Small intestine (tissue), 7 donors: Measurements from ENCODE around the gene ZNF512B. TPM values are rescaled to one million over a fixed set of nuclear protein-coding genes. Genes with fewer than 3 reads are reported as not detected.

Experiments
- DNase-seq, 2 donors: peaks; one replicate each; pipeline versions ENCODE4 v3.0.0 to v3.0.0-alpha.2; 2013
- FAIRE-seq: peaks from 2 replicates; lab custom pipeline; 2012; peaks lifted over from hg19 to GRCh38; lab: Jason Lieb, UNC
- H3K27ac ChIP-seq, 3 donors: one replicate each; pipeline ENCODE4 v1.5.1; 2013; ENCODE audit warnings: low read length in 2 of 3, mild to moderate bottlenecking in 2 of 3, control low read depth in 1 of 3, inconsistent platforms in 1 of 3, low read depth in 1 of 3, moderate library complexity in 1 of 3
- H3K27me3 ChIP-seq, 3 donors: one replicate each; pipeline ENCODE4 v1.6.1; 2013; ENCODE audit warnings: low read length in 3 of 3, inconsistent platforms in 1 of 3; ENCODE audit not compliant: control insufficient read depth in 3 of 3, insufficient read depth in 3 of 3
- H3K36me3 ChIP-seq, 3 donors: one replicate each; pipeline ENCODE4 v1.6.1; 2013; ENCODE audit warnings: low read length in 3 of 3, inconsistent platforms in 1 of 3, low read depth in 1 of 3, mild to moderate bottlenecking in 1 of 3, moderate library complexity in 1 of 3; ENCODE audit not compliant: control insufficient read depth in 3 of 3, insufficient read depth in 2 of 3
- H3K4me1 ChIP-seq, 3 donors: one replicate each; pipeline ENCODE4 v1.6.1; 2013; ENCODE audit warnings: low read length in 2 of 3, inconsistent platforms in 1 of 3, low read depth in 1 of 3, mild to moderate bottlenecking in 1 of 3, moderate library complexity in 1 of 3; ENCODE audit not compliant: control insufficient read depth in 3 of 3, insufficient read depth in 2 of 3
- H3K4me3 ChIP-seq, 3 donors: one replicate each; pipeline ENCODE4 v1.5.1; 2013; ENCODE audit warnings: low read length in 3 of 3, control low read depth in 1 of 3, inconsistent platforms in 1 of 3, low read depth in 1 of 3, mild to moderate bottlenecking in 1 of 3, moderate library complexity in 1 of 3
- H3K9me3 ChIP-seq, 2 donors: one replicate each; pipeline ENCODE4 v1.6.1; 2013; ENCODE audit warnings: low read depth in 1 of 2, low read length in 1 of 2; ENCODE audit not compliant: control insufficient read depth in 2 of 2, insufficient read depth in 1 of 2
- WGBS, 3 donors: extraction: QIAGEN DNeasy Blood & Tissue Kit; methylation state at CpG; one replicate each; pipeline ENCODE4 v1.1.7; 2013; 5-methylcytosine and 5-hydroxymethylcytosine counted together
- polyA plus RNA-seq, 4 donors: library from polyadenylated mRNA; stranded (reverse) in 3 of 4; unstranded in 1 of 4; fragments of 200-250 nt in 3 of 4; fragments of 120-200 nt in 1 of 4; gene quantifications; one replicate each; pipeline versions ENCODE4 v1.2.1 to v1.2.3, GENCODE V29; 2013
- donor health status: healthy with polysubstance abuse.
- donor health status: control.
- donor health status: control.
- donor health status: Bipolar disorder and iron deficiency.
- donor health status: healthy.

ZNF512B gene
- polyA plus RNA-seq, 4 donors: 2.5 to 5.0 (median 3.6) TPM

GRCh38 chr20:63913768-63914167, 56.0 kb downstream of the ZNF512B start:
- Histone ChIP-seq H3K4me3 (no peak overlapping the region), H3K27me3 (no peaks in the 10 kb centered on the region), H3K36me3 (peaks cover 0 to 28% (median 0%) of the 10 kb centered on the region in 3 donors), H3K9me3 (peaks cover 0 to 15% of the 10 kb centered on the region in 2 donors), H3K27ac (no peak overlapping the region), H3K4me1 (peaks cover 0 to 5% (median 3%) of the 10 kb centered on the region in 3 donors)
- no peak for FAIRE-seq
- no peak for DNase-seq
- 96 to 99% (median 96%) methylated on average over 12 of the region's 12 CpGs for WGBS, 3 donors

GRCh38 chr20:63911176-63911575, 58.6 kb downstream of the ZNF512B start:
- Histone ChIP-seq H3K36me3 (peaks cover 0 to 18% (median 0%) of the 10 kb centered on the region in 3 donors), H3K4me3 (no peak overlapping the region), H3K9me3 (peaks cover 0 to 10% of the 10 kb centered on the region in 2 donors), H3K4me1 (peaks cover 0 to 11% (median 10%) of the 10 kb centered on the region in 3 donors), H3K27me3 (no peaks in the 10 kb centered on the region), H3K27ac (peak overlapping the region in 2 of 3 donors; percentile 2 to 76)
- WGBS, 3 donors: 18 to 38% (median 22%) methylated on average over 12 of the region's 12 CpGs
- FAIRE-seq (no peak), DNase-seq (peak in 1 of 2 donors; percentile 95)

- Histone ChIP-seq H3K27me3 (no peaks in the 10 kb centered on the region), H3K27ac (peak overlapping the region in 2 of 3 donors; percentile 78 to 81), H3K36me3 (peaks cover 0 to 14% (median 2%) of the 10 kb centered on the region in 3 donors), H3K4me3 (no peak overlapping the region), H3K4me1 (peaks cover 0 to 12% (median 10%) of the 10 kb centered on the region in 3 donors), H3K9me3 (no peaks in the 10 kb centered on the region)
- FAIRE-seq (no peak), DNase-seq (peak; percentile 73 to 93)
- WGBS, 3 donors: 33 to 65% (median 54%) methylated on average over 16 of the region's 16 CpGs
Observed at GRCh38 chr20:63908008-63908682, 61.6 kb downstream of the ZNF512B start.

Other genes with a start within 250 kb of the ZNF512B start
- 10 to 100 TPM in 3 of 4 donors, 1 to 10 TPM in 1; 6.1 to 48.4 (median 22.6) TPM for gene LIME1, start 233.3 kb downstream of the ZNF512B start, polyA plus RNA-seq
- 10 to 100 TPM; 11.6 to 69.9 (median 17.6) TPM for gene SLC2A4RG, start 230.2 kb downstream of the ZNF512B start, polyA plus RNA-seq
- gene ZBTB46, start 138.7 kb downstream of the ZNF512B start, polyA plus RNA-seq: 1 to 10 TPM in 3 of 4 donors, not detected in 1; 1.1 to 3.1 (median 2.6) TPM
- under 1 TPM in 2 of 4 donors, not detected in 2; 0.34 to 0.67 TPM for gene ABHD16B, start 108.4 kb downstream of the ZNF512B start, polyA plus RNA-seq
- 10 to 100 TPM; 65.6 to 87.7 (median 70.0) TPM for gene TPD52L2, start 104.7 kb downstream of the ZNF512B start, polyA plus RNA-seq
- gene DNAJC5, start 74.8 kb downstream of the ZNF512B start, polyA plus RNA-seq: 10 to 100 TPM; 20.6 to 52.3 (median 40.3) TPM
- gene UCKL1, start 13.5 kb downstream of the ZNF512B start, polyA plus RNA-seq: 100 to 1,000 TPM in 1 of 4 donors, 10 to 100 TPM in 3; 47.1 to 131 (median 64.9) TPM
- 1 to 10 TPM; 3.6 to 7.3 (median 5.2) TPM for gene SAMD10, start 9.7 kb upstream of the ZNF512B start, polyA plus RNA-seq
- 10 to 100 TPM; 35.3 to 61.2 (median 48.1) TPM for gene PRPF6, start 11.2 kb upstream of the ZNF512B start, polyA plus RNA-seq
- 1 to 10 TPM in 3 of 4 donors, under 1 TPM in 1; 0.91 to 2.4 (median 1.6) TPM for gene C20orf204, start 66.3 kb upstream of the ZNF512B start, polyA plus RNA-seq
- gene SOX18, start 79.7 kb upstream of the ZNF512B start, polyA plus RNA-seq: 10 to 100 TPM in 1 of 4 donors, 1 to 10 TPM in 2, under 1 TPM in 1; 0.67 to 26.8 (median 2.9) TPM
- 10 to 100 TPM in 2 of 4 donors, 1 to 10 TPM in 2; 7.8 to 28.5 (median 12.6) TPM for gene TCEA2, start 93.3 kb upstream of the ZNF512B start, polyA plus RNA-seq
- 10 to 100 TPM in 1 of 4 donors, 1 to 10 TPM in 3; 1.8 to 10.8 (median 6.2) TPM for gene RGS19, start 109.6 kb upstream of the ZNF512B start, polyA plus RNA-seq
- gene OPRL1, start 110.2 kb upstream of the ZNF512B start, polyA plus RNA-seq: under 1 TPM in 2 of 4 donors, not detected in 2; 0.30 to 0.61 TPM
- under 1 TPM in 1 of 4 donors, not detected in 3; 0.09 TPM for gene LKAAEAR1, start 114.5 kb upstream of the ZNF512B start, polyA plus RNA-seq
- not detected for gene NPBWR2, start 137.6 kb upstream of the ZNF512B start, polyA plus RNA-seq
- under 1 TPM in 2 of 4 donors, not detected in 2; 0.63 to 0.77 TPM for gene MYT1, start 194.5 kb upstream of the ZNF512B start, polyA plus RNA-seq